ENCODE measurements around the gene TRAF5.
"Not testable (repeated sequence)": the region's sequence is repeated elsewhere in the genome, so short reads cannot be mapped to it uniquely, and the experiment has no call there.

Gene TRAF5

DNA sequence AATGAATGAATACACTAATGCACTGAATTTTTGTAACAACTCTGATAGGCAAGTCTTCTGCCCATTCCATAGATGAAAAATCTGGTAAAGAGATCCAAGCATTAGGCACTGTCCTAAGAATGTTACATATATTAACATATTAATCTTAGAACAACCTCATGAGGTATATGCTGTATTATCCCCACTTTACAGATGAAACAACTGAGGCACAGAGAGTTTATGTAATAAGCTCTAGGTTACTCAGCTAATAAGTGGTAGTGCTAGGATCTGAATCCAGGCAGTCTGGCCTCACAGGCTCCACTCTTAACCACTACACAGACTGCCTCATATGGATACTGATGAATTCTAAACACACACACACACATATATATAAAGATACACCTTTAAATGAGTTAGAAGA, 52.8 kb downstream of the TRAF5 start:
- DNase-seq = no peak

DNA sequence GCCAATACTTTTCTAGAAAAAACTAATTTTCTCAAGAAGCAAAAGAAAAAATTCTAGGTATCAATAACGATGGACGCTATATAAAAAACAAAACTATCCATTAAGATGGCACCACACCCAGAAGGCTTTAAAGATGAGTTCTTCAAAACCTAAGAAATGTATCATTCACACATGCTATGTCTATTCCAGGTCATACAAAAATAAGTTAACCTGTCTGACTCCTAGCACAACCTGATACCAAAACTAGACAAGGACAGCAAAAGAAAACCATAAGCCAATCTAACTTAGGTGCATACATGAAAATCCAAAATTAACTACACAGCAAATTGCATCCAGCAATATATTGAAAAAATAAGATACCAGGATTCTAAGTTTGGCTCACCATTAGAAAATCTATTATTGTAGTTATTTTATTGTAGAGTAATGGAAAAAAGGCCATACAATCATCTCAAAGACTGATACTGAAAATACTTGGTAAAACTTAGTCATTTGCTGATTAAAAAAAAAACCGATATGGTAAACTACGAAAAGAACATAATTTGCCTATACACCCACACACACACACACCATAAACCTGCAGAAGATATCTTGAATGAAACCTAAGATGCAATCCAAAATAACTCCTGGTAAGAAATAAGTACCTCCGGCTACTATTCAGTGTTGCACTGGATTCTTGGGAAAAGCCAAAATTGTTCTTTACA, 55.0 kb downstream of the TRAF5 start:
- DNase-seq = no peak

DNA sequence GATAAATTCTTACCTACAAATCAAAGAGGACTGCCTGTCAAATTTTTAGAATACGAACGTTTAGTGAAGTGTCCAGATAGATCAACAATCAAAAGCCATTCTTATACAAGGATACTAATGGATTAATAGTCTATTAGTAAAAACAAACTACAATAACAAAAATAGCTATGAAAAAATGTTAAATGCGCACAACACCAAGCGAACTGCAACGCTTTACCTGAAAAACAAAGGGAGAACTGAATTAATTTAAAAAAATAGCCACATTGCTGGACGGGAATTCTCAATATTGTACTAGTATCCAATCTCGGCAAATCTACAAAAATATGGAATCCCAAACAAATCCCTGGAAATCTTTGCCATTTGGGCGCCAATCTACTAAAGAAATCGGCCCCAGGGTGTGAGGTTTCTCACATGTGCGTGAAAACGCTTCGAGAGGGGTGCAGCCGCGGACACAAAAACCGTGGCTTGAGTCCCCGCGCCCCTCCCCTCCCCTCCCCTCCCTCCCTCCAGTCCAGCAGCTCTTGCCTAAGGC, 55.6 kb downstream of the TRAF5 start:
- DNase-seq = no peak

DNA sequence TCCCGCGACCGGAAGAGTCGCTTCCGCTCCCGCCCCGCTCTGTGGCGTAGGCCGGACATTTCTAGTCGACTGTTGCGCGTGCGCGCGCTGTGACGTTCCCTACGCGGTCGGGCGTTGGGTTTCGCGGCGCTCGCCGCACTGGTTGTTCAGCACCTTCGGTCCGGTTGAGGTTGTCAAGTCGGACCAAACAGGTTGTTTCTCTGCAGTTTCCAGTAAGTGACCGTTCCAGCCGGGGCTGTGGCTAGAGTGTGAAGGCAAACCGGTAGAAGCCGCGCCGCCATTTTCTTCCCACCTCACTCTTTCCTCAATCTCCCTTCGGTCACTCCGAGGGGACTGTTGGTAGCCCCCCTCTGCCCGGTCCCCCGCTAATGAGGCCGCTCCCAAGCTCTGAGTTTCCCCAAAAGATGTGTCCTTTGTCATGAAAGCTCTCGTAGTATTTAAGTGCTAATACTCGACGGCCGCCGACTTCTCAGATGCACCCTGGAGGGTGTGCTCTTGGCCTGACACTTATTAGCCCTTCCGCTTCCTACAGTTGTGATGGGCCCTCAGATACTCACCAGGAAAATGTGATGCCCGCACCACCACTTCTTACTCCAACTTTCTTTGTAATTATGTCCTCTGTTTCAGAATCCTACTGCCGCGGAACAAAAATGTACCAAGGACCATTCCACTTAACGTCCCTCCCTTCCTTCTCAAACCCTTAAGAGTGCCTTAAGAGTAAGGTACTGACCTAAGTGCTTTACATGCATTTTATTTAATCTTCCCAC, 56.3 kb downstream of the TRAF5 start:
- DNase-seq = peak; percentile 63

DNA sequence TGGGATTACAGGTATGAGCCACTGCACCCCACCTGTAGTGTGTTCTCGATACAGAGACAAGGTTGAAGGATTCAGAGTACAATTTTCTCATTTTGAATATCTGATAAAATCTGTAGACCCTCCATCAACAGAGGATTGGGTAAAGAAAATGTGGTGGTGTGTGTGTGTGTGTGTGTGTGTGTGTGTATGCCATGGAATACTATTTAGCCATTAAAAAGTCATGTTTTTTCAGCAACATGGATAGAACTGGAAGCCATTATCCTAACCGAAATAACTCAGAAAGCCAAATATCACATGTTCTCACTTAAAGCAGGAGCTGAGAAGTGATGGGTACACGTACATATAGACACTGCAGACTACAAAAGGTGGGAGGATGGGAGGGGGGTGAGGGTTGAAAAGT, 57.9 kb downstream of the TRAF5 start:
- DNase-seq = no peak

DNA sequence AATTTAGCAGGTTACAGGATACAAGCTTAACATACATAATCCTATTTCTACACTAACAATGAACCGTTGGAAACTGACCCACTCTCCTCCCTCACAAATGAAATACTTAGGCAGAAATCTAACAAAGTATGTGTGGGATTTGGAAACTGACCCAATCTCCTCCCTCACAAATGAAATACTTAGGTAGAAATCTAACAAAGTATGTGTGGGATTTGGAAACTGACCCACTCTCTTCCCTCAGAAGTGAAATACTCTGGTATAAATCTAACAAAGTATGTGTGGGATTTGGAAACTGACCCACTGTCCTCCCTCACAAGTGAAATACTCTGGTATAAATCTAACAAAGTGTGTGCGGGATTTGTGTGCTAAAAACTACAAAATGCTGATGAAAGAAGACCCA, 60.3 kb downstream of the TRAF5 start:
- DNase-seq = no peak

DNA sequence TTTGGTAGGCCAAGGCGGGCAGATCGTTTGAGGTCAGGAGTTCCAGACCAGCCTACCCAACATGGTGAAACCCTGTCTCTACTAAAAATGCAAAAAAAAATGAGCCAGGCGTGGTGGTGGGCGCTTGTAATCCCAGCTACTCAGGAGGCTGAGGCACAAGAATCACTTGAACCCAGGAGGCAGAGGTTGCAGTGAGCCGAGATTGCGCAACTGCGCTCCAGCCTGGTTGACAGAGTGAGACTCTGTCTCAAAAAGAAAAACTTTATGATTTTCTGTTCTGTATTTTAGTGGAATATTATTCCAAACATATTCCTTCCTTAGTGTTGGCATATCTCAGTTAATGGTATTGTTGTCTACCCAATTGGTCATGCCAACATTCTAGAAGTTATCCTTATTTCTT, 64.2 kb downstream of the TRAF5 start:
- DNase-seq = not testable (repeated sequence)

DNA sequence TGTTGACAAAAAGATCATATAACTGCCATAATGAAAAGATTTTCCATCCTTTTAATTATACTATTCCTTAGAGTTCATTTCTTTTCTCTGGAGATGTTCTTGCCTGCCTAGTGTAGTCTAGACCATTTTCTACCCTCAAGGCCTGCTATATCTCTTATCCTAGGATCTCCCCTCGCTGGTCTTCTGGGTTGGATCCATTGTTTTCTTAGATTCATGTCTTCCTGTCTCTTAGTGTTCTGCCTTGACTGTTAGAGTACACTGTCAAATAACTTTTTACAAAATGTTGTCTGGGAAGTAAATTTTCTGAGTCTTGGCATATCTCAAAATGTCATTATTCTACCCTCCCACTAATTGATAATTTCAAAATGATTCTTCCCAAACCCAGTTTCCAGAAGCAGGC, 66.6 kb downstream of the TRAF5 start:
- no peak for DNase-seq

DNA sequence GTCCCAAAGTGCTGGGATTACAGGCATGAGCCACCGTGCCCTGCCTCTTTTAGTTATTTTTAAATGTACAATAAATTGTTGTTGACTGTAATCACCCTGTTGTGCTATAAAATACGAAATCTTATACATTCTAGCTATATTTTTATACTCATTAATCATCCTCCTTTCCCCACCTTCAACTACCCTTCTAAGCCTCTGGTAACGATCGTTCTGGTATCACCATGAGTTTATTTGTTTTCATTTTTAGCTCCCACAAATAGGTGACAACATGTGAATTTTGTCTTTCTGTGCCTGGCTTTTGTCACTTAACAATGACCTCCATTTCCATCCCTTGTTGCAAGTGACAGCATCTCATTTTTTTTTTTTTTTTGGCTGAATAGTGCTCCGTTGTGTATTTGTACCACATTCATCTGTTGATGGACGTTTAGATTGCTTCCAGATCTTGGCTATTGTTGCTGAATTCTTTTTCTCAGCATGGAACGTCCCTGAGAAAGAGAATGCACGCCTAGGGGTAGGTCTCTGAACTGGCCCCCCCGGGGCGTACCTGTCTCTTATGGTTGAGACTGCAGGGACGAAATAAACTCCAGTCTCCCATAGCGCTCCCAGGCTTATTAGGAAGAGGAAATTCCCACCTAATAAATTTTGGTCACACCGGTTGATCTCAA, 71.8 kb downstream of the TRAF5 start:
- not testable (repeated sequence) for DNase-seq

DNA sequence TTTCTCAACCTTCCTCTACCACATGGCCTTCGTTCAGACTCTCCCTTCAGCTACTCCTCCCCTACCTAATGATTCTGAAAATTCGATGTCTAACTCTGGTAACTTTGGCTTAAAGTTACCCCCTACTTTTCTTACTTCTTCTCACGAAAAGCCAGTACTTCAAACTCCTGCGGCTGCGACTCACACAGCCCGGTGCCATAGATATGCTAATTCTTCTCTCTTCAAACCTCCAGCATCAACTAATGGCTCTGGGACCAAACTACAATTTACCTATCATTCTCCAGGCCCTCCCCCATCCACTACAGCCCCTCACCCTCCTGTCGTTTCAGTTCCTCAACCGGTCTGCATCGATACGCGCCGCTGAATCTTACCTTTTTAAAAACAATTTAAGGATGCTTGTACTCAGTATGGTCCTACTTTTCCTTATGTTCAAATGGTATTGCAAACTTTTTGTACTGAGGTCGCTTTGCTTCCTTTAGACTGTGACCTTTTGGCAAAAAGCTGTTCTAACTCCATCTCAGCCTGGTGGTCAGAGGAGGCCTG, 73.3 kb downstream of the TRAF5 start:
- DNase-seq = not testable (repeated sequence)

DNA sequence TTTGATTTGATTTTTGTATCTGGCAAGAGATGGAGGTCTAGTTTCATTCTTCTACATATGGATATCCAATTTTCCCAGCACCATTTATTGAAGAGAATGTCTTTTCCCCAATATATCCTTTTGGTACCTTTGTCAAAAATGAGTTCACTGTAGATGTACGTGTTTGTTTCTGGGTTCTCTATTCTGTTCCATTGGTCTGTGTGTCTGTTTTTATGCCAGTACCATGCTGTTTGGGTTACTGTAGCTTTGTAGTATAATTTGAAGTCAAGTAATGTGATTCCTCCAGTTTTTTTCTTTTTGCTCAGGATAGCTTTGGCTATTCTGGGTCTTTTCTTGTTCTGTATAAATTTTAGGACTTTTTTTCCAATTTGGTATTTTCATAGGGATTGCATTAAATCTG, 75.1 kb downstream of the TRAF5 start:
- DNase-seq = not testable (repeated sequence)

DNA sequence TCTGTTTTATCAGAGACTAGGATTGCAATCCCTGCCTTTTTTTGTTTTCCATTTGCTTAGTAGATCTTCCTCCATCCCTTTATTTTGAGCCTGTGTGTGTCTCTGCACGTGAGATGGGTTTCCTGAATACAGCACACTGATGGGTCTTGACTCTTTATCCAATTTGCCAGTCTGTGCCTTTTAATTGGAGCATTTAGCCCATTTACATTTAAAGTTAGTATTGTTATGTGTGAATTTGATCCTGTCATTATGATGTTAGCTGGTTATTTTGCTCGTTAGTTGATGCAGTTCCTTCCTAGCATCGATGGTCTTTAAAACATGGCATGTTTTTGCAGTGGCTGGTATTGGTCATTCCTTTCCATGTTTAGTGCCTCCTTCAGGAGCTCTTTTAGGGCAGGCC, 79.5 kb downstream of the TRAF5 start:
- not testable (repeated sequence) for DNase-seq

DNA sequence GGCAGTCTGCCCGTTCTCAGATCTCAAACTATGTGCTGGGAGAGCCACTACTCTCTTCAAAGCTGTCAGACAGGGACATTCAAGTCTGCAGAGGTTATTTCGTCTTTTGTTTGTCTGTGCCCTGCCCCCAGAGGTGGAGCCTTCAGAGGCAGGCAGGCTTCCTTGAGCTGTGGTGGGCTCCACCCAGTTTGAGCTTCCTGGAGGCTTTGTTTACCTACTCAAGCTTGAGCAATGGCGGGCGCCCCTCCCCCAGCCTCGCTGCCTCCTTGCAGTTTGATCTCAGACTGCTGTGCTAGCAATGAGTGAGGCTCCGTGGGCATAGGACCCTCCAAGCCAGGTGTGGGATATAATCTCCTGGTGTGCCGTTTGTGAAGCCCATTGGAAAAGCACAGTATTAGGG, 81.1 kb downstream of the TRAF5 start:
- not testable (repeated sequence) for DNase-seq

DNA sequence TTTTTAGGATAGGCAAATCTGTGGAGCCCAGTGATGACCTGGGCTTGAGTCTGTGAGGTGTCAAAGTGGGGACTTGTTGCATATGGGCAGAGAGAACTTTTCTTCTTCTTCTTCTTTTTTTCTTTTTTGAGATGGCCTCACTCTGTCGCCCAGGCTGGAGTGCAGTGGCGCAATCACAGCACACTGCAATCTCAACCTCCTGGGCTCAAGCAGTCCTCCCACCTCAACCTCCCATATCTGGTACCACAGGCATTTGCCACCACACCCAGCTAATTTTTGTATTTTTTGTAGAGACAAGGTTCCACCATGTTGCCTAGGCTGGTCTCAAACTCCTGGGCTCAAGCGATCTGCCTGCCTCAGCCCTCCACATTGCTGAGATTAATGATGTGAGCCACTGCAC, 85.0 kb downstream of the TRAF5 start:
- DNase-seq = no peak

DNA sequence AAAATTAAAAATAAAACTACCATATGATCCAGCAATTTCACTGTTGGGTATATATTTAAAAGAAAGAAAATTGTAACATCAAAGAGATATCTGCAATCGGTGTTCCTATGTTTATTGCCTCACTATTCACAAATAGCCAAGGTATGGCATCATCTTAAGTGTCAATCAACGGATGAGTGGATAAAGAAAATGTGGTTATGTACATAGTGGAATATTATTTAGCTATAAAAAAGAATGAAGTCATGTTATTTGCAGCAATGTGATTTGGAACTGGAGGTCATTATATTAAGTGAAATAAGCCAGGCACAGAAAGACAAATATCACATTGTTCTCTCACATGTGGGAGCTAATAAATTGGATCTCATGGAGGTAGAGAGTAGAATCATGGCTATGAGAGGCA, 89.1 kb downstream of the TRAF5 start:
- DNase-seq = no peak

DNA sequence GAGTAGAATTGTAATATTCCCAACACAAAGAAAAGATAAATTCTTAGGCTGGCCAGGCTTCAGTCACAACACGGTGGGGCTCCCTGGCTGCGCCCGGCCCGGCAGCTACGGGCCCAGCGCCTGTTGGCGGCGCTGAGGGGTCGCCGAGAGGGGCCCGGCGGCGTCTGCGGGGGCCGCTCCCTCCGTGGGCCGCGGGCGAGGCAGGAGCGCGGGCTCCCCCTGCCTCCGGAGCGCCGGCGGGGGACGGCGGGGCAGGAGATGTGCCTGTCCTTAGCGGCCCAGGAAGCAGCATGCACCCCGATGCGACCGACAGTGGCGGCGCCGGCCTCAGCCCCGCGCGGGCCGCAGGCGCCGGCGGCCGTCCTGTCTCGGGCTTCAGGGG, 89.6 kb downstream of the TRAF5 start:
- not testable (repeated sequence) for DNase-seq

DNA sequence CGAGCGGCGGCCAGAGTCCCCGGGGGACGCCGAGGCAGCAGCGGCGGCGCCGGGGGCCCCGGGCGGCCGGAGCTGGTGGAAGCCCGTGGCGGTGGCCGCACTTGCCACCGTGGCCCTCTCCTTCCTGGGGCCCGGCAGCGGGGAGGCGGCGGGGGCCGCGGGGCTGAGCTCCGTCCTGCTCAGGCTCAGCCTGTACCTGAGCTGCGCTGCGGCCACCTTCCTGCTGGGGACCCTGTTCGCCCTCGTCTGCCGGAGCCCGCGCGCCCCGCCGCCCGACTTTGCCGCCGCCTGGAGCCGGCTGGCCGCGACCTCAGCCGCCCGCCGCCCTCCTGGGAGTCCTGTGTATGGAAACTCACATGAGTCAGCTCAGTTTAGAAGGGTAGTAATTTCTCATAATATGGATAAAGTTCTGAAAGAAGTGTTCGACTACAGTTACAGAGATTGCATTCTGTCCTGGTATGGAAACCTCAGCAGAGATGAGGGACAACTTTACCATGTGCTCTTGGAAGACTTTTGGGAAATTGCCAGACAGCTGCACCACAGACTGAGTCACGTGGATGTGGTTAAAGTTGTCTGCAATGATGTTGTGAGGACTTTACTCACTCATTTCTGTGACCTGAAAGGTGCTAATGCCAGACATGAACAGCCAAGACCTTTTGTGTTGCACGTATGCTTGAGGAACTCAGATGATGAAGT, 90.1 kb downstream of the TRAF5 start:
- not testable (repeated sequence) for DNase-seq

DNA sequence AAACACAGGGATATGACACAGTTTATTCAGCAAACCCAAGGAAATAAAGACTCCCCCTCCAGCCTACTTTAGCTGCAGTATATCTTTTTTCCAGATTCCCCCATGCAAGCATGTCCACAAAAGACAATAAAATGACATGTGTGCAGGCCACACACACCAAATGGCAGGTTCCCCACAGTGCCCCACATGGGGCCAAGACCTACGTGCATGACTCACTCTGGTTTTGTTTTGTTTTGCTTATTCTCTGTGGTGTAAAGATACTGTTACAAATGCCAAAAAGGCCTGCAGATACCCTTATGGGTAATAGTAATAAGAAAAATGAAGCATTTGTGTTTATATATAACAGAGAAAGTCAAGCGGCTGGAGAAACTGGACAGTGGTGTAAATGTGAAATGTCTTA, 93.8 kb downstream of the TRAF5 start:
- DNase-seq = no peak

DNA sequence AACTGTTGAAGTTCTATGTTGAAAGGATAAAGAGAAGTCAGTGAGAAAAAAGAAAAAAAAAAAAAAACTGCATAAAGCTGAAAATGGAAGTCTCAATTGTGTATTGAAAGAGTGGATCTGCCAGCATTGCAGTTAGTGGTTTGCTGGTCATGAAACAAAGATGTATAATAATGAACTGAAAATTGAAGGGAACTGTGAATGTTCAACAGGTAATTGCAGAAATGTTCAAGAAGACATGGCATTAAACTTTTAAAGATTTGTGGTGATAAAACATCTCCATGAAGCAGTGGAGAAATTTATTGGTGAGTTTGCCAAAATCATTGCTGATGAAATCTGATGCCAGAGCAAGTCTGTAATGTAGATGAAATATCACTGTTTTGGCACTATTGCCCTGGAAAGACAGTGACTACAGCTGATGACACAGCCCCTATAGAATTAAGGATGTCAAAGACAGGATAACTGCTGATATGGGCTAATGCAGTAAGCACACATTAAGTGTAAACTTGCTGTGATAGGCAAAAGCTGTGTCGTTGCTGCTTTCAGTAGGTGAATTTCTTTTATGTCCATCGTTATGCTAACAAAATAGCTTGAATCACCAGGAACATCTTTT, 94.3 kb downstream of the TRAF5 start:
- no peak for DNase-seq

DNA sequence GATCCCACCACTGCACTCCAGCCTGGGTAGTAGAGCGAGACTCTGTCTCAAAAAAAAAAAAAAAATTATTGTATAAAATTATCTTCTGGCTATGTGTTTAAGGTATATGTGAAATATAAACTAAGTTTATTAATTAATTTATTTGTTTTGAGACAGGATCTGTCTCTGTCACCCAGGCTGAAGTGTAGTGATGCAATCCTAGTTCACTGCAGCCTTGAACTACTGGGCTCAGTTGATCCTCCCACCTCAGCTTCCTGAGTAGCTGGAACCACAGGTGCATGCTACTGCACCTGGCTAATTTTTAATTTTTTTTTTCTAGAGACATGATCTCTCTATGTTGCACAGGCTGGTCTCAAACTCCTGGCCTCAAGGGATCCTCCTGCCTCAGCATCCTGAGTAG, 97.4 kb downstream of the TRAF5 start:
- no peak for DNase-seq

Measured in effector CD8-positive, alpha-beta T cell (primary cell).